Measurements from ENCODE around the gene CCR4. TPM values are rescaled to one million over a fixed set of nuclear protein-coding genes. Genes with fewer than 3 reads are reported as not detected.
"Not testable (repeated sequence)": the region's sequence is repeated elsewhere in the genome, so short reads cannot be mapped to it uniquely, and the experiment has no call there.

The CCR4 gene
- polyA plus RNA-seq, 6 donors from 2014 or later, result 0.08 to 0.27 (median 0.16) TPM; not detected in 2

GRCh38 chr3:32959371-32959770, 7.9 kb downstream of the CCR4 start:
- ATAC-seq (ENCODE audit: low read depth in 2 of 2) (no peak), DNase-seq (no peak)
- no peak overlapping the region for H3K4me3 Mint-ChIP-seq
- no peaks in the 10 kb centered on the region for H3K36me3 Mint-ChIP-seq
- peaks cover 0 to 5% (median 0%) of the 10 kb centered on the region in 3 donors for H3K27me3 Mint-ChIP-seq
- H3K9me3 Mint-ChIP-seq, result peaks cover 0 to 5% (median 0%) of the 10 kb centered on the region in 7 donors
- H3K27ac Mint-ChIP-seq, result no peak overlapping the region
- peaks cover 0 to 5% (median 2%) of the 10 kb centered on the region in 3 donors for H3K4me1 Mint-ChIP-seq

DNA sequence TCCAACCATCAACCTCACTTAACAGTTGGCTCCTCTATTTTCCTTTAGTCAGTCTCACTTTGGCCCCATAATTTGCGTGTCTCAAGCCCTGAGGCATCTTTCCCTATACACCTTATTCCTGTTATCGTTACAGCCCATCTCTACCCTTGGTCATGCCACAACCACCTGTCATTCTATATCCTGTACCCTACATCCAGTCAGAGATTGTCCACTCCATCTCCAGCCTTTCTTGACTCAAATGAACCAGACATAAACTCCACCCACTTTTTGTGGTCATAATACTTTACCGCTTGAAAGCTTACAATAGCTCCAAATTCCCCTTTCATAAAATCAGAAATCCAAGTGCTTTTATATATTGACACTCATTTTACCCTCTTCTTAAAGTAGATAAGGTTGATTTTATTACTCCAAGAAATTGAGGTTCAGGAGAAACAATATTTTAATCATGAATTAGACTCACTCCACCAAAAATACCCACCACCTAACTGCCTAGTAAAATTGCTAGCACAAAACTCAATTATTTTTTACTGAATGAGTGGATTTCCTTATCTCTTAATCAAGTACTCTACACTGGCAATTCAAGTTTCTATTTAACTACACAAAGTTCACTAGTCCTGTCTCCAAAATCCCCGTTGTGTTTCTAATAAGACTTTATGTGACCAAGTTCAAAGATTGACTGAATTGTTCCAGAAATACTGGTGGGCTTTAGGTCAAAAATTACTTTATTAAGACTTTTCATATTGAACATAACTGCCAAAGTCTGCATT, 9.1 kb downstream of the CCR4 start:
- Mint-ChIP-seq H3K4me1 (peaks cover 0 to 5% (median 2%) of the 10 kb centered on the region in 3 donors), H3K27ac (peak overlapping the region in 1 of 6 donors; percentile 10), H3K36me3 (peaks cover 7 to 10% of the 10 kb centered on the region in 2 donors), H3K27me3 (peaks cover 0 to 5% (median 0%) of the 10 kb centered on the region in 3 donors), H3K4me3 (no peak overlapping the region), H3K9me3 (peaks cover 5 to 17% (median 8%) of the 10 kb centered on the region in 7 donors)
- ATAC-seq (ENCODE audit: low read depth in 2 of 2), result peak in 1 of 2 donors; percentile 21
- no peak for DNase-seq

DNA sequence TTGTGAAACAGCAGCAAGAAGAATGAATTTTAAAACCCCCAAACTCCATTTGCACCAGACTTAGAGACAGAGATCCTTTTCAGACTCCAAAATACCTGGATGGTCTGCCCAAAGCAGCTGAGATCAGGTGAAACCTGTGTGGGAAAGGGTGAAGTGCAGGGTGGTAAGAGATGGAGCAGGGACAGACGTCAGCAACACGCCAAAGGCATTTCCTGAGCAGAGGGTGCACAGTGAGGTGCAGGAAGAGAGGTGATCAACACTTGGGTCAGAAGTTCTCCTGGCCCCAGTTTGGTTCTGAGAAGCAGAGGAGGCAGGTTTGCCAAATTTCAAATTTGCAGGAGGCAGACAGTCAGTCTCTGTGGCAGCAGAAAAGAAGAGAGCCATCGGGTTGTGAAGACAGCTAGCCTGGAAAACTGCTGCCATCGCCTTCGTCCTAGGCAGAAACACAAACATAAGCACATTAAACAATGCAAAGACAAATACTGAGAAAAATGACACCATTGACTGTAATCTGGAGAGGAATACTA, 9.8 kb downstream of the CCR4 start:
- H3K4me1 Mint-ChIP-seq, result peaks cover 0 to 5% (median 2%) of the 10 kb centered on the region in 3 donors
- H3K4me3 Mint-ChIP-seq, result no peak overlapping the region
- H3K9me3 Mint-ChIP-seq, result peaks cover 5 to 21% (median 15%) of the 10 kb centered on the region in 7 donors
- DNase-seq (no peak), ATAC-seq (ENCODE audit: low read depth in 2 of 2) (no peak)
- peaks cover 0 to 5% (median 0%) of the 10 kb centered on the region in 3 donors for H3K27me3 Mint-ChIP-seq
- peak overlapping the region in 1 of 6 donors; percentile 17 for H3K27ac Mint-ChIP-seq
- H3K36me3 Mint-ChIP-seq, result peaks cover 7 to 16% of the 10 kb centered on the region in 2 donors

GRCh38 chr3:32963871-32964270, 12.4 kb downstream of the CCR4 start:
- H3K4me1 Mint-ChIP-seq, result peaks cover 0 to 5% (median 2%) of the 10 kb centered on the region in 3 donors
- ATAC-seq (ENCODE audit: low read depth in 2 of 2) (no peak), DNase-seq (no peak)
- no peak overlapping the region for H3K4me3 Mint-ChIP-seq
- peaks cover 7 to 30% of the 10 kb centered on the region in 2 donors for H3K36me3 Mint-ChIP-seq
- H3K27me3 Mint-ChIP-seq, result peaks cover 0 to 6% (median 0%) of the 10 kb centered on the region in 3 donors
- peaks cover 5 to 32% (median 22%) of the 10 kb centered on the region in 7 donors for H3K9me3 Mint-ChIP-seq
- H3K27ac Mint-ChIP-seq, result no peak overlapping the region

DNA sequence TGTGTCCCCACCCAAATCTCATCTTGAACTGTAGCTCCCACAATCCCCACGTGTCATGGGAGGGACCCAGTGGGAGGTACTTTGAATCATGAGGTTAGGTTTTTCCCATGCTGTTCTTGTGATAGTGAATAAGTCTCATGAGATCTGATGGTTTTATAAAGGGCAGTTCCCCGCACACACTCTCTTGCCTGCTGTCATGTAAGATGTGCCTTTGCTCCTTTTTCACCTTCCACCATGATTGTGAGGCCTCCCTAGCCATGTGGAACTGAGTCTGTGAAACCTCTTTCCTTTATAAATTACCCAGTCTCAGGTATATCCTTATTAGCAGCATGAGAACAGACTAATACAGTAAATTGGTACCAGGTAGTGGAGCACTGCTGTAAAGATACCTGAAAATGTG, 13.3 kb downstream of the CCR4 start:
- Mint-ChIP-seq H3K4me3 (peak overlapping the region in 1 of 8 donors; percentile 61), H3K9me3 (peaks cover 5 to 32% (median 22%) of the 10 kb centered on the region in 7 donors), H3K36me3 (peaks cover 7 to 30% of the 10 kb centered on the region in 2 donors), H3K27ac (peak overlapping the region in 1 of 6 donors; percentile 4)
- H3K27me3 Mint-ChIP-seq; ATAC-seq (ENCODE audit: low read depth in 2 of 2); H3K4me1 Mint-ChIP-seq; DNase-seq: not testable (repeated sequence)

DNA sequence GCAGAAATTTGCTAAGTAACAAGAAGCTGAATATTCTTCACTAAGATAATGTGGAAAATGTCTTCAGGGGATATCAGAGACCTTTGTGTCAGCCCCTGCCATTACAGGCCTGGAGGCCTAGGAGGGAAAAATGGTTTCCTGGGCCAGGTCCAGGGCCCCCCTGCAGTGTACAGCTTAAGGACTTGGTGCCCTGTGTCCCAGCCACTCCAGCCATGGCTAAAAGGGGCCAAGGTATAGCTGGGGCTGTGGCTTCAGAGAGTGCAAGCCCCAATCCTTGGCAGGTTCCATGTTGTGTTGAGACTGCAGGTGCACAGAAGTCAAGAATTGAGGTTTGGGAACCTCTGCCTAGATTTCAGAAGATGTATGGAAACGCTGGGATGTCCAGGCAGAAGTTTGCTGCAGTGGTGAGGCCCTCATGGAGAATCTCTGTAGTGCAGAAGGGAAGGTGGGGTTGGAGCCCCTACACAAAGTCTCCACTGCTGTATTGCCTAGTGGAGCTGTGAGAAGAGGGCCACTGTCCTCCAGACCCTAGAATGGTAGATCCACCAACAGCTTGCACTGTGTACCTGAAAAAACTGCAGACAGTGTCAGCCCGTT, 14.3 kb downstream of the CCR4 start:
- H3K4me3 Mint-ChIP-seq; H3K27ac Mint-ChIP-seq; DNase-seq; H3K27me3 Mint-ChIP-seq; H3K4me1 Mint-ChIP-seq; ATAC-seq (ENCODE audit: low read depth in 2 of 2): not testable (repeated sequence)
- peaks cover 5 to 32% (median 22%) of the 10 kb centered on the region in 7 donors for H3K9me3 Mint-ChIP-seq
- H3K36me3 Mint-ChIP-seq, result peaks cover 7 to 30% of the 10 kb centered on the region in 2 donors

- not testable (repeated sequence) for H3K4me3 Mint-ChIP-seq; H3K4me1 Mint-ChIP-seq; ATAC-seq (ENCODE audit: low read depth in 2 of 2)
Observed at GRCh38 chr3:32966627-32967026, 15.2 kb downstream of the CCR4 start.

DNA sequence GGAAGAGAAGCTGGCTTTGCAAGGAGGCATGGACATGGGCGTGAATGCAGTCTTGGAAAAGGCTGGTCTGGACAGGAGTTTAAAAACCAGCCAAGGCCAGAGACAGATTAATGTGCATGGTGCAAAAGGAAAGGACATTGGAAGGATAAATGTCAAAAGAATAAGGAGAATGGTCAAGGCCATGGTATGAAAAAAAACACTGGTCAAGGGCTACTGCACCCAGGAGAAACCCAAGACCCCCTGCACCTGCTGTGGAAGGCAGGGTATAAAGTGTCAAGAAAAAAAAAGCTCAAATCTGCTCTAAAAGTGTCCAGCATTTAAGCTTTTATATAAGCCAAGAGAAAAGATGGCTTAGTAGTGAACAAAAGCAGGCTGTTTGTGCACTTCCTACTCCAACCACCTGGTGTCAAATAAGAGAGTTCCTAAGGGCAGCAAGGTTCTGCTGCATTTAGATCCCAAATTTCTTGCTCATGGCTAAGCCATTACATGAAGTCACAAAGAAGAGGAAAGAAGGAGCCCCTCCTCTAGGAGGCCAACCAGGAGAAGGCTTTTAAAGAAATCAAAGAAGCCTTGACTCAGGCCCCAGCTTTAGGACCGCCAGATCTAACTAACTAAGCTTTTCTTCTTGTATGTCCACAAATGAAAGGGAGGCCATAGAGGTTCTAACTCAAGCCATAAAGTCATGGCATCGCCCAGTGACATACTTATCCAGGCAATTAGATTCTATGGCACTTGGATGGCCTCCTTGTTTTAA, 16.9 kb downstream of the CCR4 start:
- H3K36me3 Mint-ChIP-seq, result peaks cover 7 to 30% of the 10 kb centered on the region in 2 donors
- ATAC-seq (ENCODE audit: low read depth in 2 of 2) (no peak), DNase-seq (no peak)
- H3K27me3 Mint-ChIP-seq, result peaks cover 0 to 6% (median 4%) of the 10 kb centered on the region in 3 donors
- H3K4me3 Mint-ChIP-seq, result no peak overlapping the region
- H3K27ac Mint-ChIP-seq, result no peak overlapping the region
- no peaks in the 10 kb centered on the region for H3K4me1 Mint-ChIP-seq
- H3K9me3 Mint-ChIP-seq, result peaks cover 5 to 32% (median 22%) of the 10 kb centered on the region in 7 donors

More at GRCh38 chr3:32966627-32967026, 15.2 kb downstream of the CCR4 start:
- DNase-seq, H3K27me3 Mint-ChIP-seq, H3K27ac Mint-ChIP-seq: not testable (repeated sequence)
- Mint-ChIP-seq H3K36me3 (peaks cover 7 to 30% of the 10 kb centered on the region in 2 donors), H3K9me3 (peaks cover 5 to 32% (median 22%) of the 10 kb centered on the region in 7 donors)

DNA sequence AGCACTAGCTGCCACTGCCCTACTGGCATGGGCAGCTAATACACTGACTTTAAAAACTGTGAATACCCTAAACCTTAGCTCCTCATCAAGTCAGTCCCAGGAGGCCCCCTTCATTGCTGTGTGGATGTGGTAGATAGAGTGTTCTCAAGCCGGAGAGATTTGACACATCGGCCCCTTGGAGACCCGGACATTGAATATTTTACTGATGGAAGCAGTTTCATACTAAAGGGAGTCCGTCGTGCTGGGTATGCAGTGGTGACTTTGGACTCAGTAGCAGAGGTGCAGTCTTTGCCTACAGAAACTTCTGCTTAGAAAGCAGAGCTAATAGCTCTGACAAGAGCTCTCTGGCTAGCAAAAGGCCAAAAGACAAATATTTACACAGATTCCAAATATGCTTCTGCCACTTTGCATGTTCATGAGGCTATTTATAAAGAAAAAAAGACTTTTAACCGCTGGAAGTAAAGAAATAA, 17.5 kb downstream of the CCR4 start:
- H3K9me3 Mint-ChIP-seq, result peaks cover 5 to 32% (median 22%) of the 10 kb centered on the region in 7 donors
- H3K4me1 Mint-ChIP-seq, result no peaks in the 10 kb centered on the region
- no peak for DNase-seq
- H3K36me3 Mint-ChIP-seq, result peaks cover 7 to 30% of the 10 kb centered on the region in 2 donors
- H3K27me3 Mint-ChIP-seq, result peaks cover 0 to 6% (median 4%) of the 10 kb centered on the region in 3 donors
- H3K4me3 Mint-ChIP-seq, result no peak overlapping the region
- no peak for ATAC-seq (ENCODE audit: low read depth in 2 of 2)
- no peak overlapping the region for H3K27ac Mint-ChIP-seq

DNA sequence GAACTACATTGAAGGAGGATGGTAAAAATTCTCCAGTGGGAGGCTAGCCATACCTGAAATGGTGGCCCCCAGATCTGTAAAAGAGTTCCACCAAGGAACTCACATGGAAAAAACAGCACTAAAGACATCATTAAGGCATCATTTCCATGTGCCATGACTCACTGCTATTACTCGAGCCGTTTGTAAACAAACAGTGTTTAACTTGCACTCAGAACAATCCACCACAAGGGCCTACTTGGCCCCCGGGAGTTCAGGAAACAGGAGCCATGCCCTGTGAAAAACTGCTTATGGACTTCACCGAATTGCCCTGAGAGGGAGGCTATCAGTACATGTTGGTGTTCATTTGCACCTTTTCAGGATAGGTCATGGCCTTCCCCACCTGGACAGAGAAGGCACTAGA, 18.2 kb downstream of the CCR4 start:
- Mint-ChIP-seq H3K4me1 (no peaks in the 10 kb centered on the region), H3K4me3 (no peak overlapping the region), H3K36me3 (peaks cover 7 to 30% of the 10 kb centered on the region in 2 donors), H3K27ac (no peak overlapping the region), H3K9me3 (peaks cover 5 to 26% (median 22%) of the 10 kb centered on the region in 7 donors), H3K27me3 (peaks cover 0 to 6% (median 4%) of the 10 kb centered on the region in 3 donors)
- DNase-seq (no peak), ATAC-seq (ENCODE audit: low read depth in 2 of 2) (no peak)

GRCh38 chr3:32971291-32971690, 19.8 kb downstream of the CCR4 start:
- not testable (repeated sequence) for H3K4me1 Mint-ChIP-seq; H3K4me3 Mint-ChIP-seq; DNase-seq; ATAC-seq (ENCODE audit: low read depth in 2 of 2); H3K27me3 Mint-ChIP-seq; H3K27ac Mint-ChIP-seq
- peaks cover 0 to 12% (median 8%) of the 10 kb centered on the region in 7 donors for H3K9me3 Mint-ChIP-seq
- peaks cover 0 to 13% of the 10 kb centered on the region in 2 donors for H3K36me3 Mint-ChIP-seq

DNA sequence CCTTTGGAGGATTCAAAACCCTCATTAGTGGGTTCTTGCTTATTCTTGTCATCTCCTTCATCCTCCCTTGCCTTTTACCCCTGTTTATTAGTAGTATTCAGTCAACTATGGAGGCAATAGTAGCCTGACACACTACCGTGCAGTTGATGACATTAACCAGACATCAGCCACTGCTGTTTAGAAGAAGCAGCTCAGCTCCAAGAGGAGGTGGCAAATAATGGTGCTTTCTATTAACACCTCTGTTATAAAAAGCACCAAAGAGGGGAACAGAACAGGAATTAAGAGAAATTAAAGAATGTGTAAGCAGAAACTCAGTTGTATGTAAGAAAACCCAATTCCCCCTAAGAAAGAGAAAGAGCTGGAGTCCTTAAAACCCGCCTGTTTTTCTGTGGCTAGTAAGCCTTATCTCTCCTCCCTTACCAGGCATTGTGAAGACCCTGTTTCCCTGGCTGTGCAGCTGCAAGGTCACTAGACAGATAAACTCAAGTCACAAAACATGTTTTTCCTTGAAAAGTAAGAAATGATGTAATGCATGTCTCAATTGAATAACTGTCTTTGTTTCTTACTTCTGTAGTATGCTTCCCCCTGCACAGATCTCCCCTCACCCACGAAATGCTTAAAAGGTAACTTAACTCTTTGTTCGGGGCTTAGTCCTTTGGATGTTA, 21.2 kb downstream of the CCR4 start:
- H3K27me3 Mint-ChIP-seq, result peaks cover 0 to 5% (median 4%) of the 10 kb centered on the region in 3 donors
- peaks cover 0 to 3% (median 0%) of the 10 kb centered on the region in 7 donors for H3K9me3 Mint-ChIP-seq
- no peak for ATAC-seq (ENCODE audit: low read depth in 2 of 2)
- H3K4me3 Mint-ChIP-seq, result no peak overlapping the region
- peaks cover 0 to 9% (median 0%) of the 10 kb centered on the region in 3 donors for H3K4me1 Mint-ChIP-seq
- peaks cover 0 to 6% of the 10 kb centered on the region in 2 donors for H3K36me3 Mint-ChIP-seq
- no peak overlapping the region for H3K27ac Mint-ChIP-seq
- DNase-seq, result no peak
